DMS53 (cell line): Measurements from ENCODE around the gene MYD88.

ENCODE experiments used
- DNase-seq: peaks from one replicate; lab custom pipeline; 2025; lab: John Stamatoyannopoulos, UW

Gene MYD88

DNA sequence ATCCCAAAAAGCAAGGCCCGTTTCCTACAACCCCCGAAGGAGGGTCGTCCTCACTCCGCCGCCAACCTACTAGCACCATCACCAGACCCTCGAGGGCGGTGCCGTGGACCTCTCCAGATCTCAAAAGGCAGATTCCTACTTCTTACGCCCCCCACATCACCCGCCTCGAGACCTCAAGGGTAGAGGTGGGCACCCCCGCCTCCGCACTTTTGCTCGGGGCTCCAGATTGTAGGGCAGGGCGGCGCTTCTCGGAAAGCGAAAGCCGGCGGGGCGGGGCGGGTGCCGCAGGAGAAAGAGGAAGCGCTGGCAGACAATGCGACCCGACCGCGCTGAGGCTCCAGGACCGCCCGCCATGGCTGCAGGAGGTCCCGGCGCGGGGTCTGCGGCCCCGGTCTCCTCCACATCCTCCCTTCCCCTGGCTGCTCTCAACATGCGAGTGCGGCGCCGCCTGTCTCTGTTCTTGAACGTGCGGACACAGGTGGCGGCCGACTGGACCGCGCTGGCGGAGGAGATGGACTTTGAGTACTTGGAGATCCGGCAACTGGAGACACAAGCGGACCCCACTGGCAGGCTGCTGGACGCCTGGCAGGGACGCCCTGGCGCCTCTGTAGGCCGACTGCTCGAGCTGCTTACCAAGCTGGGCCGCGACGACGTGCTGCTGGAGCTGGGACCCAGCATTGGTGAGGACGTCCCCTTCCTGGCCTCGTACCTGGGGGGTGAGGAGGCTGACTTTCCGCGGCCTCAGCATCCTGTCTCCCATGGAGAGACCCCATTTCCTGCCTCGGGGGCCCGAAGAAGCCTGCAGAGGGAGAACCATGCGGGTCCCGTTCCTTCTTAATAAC lies at the start of gene MYD88:
TSS of gene MYD88 (plus strand) at position 313 of the 842 bp plus-strand sequence. CDS start at position 353, 40 bp downstream.
- peak; percentile 52 for DNase-seq

DNA sequence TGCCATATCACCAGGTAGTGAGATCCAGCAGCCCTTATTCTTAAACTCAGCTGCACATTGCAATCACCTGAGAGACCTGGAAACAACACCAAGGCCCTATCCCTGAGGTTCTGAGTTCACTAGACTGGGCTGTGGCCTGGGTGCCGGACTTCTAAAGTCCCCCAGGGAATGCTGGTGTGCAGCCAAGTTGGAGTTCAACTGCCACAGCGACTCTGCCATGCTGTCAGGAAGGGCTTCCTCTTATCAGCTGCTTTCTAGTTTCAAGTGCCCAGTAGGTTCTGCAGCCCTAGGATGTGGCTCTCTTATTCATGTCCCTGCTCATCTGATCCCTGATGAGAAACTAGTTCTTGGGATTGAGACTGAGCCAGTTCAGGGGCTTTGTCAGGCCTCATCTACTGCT lies 49.3 kb upstream of the MYD88 start:
- DNase-seq = no peak

DNA sequence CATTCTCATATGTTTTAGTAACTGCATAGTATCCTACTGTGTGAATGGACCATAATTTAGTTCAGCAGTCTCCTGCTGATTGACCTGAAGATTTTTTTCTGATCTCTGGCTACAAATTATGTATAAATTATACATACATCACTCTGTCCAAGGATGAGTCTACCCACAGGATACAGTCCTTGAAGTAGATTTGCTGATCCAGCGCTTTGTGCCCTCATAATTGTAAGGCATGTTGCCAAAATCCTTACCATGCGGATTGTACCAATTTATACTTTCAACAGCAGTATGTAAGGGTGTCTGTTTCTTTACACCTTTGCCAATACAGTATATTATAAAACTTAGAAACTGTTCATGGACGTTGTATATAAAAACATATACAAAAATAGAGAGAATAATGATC lies 48.0 kb upstream of the MYD88 start:
- DNase-seq = no peak

DNA sequence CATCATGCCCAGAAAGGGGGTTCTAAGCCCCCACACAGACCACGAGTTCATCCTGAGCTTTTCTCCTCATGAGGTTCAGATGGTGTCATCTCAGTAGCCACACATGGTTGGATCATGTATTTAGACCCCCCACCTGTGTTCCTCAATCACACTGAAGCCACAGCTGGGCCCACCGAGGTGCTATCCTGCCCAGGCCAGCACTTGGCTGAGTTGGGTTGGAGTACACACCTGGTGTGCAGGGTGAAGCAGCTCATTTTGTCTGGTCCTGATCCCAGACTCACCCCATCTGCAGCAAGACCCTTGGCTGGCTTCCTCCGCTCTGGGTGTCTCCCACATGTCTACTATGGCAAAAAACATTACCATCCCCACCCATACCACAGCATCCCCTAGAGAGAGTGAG lies 43.5 kb upstream of the MYD88 start:
- DNase-seq = no peak

DNA sequence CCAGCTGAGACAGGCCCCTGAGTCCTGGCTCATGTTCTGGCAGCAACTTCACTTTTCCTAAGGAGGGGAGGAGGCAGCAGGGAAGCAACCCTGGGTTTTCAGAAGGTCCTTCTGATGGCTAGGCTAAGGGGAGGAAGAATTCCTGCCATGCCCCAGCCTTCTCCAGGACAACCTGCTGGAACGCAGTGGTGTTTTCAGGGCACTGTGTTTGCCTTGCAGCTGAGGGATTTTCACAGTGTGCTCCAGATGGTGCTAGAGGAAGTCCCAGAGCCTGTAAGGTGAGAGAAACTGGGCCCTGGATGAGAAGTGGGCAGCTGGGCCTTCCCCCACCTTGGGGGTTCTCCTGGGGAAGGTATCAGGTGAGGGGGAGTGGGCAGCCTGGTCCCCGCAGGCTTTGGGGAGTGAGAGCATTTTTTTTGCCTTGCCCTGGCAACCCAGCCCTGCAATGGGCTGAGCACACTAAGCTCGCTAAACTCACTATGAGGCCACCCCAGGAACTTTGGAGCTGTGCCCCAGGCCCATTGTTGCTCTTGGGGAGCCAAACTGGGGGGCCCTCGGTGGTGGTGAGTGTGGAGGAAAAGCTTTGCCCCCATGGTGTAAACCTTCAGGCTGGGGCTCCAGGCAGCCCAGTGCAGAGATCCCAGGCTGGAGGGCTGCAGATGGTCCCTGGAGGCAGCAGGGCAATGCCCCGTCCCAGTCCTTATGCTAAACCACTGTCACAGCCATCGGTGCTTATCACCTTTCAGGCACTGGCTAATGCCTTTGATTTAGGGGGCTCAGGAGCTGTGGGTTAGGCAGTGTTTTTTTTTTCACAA lies 42.6 kb upstream of the MYD88 start:
- no peak for DNase-seq

DNA sequence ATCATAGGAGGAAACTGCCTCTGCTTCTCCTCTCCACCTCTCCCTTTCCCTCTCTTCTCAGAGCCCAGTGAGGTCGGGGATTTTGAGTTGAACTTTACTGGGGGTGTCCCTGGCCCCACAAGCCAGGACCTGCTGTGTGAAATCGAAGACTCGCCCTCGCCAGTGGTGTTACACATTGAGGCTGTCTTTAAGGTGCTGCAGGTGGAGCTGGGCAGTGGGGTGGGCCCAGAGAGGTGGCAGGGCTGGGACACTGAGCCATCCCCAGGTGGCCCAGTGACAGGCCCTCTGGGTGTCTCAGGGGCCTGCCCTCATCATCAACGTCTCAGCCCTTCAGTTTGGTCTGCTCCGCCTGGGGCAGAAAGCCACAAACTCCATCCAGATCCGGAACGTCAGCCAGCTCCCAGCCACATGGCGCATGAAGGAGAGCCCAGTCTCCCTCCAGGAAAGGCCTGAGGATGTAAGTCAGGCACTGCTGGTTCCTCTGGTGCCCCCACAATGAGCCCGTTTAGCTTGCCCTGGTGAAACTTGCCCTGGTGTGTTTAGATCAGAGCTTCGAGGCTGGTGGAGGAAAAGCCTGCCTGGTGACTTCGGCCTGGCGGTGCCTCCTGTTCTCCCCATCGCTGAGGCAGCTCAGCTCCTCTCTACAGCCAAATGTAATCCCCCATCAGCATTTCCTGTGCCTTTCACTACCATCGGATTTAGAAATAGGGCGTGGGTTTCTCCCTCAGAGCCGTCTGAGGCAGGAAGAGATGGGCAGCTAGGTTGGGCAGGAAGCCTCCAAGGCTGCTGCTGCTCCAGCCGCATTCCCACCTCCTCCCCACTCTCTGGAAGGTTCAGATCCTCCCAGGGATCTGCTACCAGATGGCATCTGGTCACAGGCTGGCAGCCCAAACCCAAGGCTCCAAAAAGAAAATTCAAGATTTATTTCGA lies 40.8 kb upstream of the MYD88 start:
- no peak for DNase-seq

DNA sequence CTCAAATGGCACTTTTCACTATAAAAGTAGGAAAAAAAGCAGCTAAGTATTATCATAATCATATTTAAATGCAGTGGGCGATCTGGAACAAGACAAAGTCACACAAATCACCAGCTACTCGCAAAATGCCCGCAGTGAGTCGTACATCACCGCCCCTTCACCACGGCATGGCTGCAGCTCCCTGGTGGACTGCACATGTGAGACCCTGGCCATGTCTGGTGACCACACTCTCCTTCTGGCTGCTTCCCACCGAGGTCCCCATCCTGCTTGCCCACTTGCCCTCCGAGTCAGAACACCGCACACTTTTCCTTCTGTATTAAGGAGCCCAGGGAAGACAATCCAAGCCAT lies 40.1 kb upstream of the MYD88 start:
- DNase-seq = no peak

DNA sequence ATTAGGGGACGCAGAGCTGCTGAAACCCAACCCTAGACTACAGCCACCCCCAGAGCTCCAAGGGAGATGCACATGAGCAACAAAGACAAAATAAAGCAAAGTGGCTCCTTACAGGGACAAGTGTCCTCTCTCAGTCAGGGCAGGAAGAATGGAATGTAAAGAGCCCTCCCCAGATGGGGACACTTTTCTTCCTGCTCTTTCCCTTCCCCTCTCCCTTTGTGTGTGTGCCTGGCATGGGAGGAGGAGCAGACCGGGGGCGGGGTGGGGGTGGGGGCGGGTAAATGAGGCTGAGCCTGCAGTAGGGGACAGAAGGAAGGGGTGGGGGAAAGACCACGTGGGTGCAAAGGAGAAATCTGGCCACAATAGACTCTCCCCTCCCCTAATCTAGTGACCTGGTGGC lies 38.9 kb upstream of the MYD88 start:
- no peak for DNase-seq

DNA sequence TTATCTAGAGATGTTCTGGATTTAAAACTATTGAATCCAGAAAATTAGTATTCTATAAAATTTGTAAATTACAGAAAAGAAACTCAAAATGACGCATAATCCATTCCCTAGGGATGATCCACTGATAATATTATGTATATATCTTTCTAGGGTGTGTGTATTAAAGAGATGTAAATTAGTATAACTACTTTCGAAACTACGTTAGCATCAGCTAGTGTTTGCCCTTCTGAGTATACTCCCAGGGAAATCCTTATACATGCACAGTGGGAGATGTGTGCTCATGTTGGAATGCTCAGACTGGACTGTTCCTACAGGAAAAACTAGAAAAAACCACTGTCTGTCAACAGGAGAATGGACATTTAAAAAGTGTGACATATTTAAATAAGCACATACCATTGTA lies 38.0 kb upstream of the MYD88 start:
- no peak for DNase-seq

DNA sequence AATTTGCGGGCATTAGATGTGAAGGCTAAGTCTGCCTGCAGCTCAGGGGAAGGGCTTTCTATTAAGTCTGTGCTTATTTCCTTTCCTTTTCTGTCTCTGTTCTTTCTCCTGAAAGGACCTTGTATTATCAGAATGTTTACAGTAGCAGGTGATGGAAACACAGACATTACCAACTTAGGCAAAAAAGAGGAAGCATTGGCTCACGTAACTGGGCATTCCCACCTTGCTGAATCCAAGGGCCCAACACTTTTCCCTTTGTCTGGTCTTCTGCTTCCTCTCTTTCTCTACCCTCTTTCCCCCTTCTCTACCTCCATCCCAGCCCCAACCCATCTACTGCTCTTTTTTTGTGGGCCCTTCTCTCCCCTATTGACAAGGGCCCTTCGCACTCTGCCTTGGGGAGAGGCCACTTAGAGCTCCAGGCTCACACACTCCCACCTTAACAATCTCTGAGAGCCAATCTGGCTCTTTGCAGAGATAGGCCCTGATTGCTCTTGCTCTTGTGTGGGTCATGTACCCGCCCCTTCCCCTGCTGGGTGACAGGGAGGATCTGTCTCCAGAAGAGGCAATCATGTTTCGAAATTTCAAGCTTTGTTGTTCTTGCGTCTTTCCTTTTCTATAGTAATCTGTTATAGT lies 36.5 kb upstream of the MYD88 start:
- DNase-seq = no peak

DNA sequence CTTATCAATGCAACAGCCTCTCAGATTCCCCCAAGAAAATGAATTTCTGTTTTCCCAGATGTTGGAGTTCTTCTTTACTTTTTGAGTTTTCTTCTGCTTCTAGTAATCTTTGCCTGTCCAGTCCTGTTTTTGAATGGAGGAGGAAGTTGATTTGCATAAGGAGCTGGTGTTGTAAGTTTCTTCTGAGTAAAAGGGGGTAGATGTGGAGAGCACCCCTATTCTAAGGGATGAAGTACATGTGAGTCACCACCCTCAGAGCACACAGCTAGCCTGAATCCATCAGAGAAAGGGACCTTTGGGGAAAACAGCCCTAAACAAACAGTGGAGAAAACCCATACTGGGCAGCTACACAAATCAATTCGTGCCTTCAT lies 36.0 kb upstream of the MYD88 start:
- no peak for DNase-seq

DNA sequence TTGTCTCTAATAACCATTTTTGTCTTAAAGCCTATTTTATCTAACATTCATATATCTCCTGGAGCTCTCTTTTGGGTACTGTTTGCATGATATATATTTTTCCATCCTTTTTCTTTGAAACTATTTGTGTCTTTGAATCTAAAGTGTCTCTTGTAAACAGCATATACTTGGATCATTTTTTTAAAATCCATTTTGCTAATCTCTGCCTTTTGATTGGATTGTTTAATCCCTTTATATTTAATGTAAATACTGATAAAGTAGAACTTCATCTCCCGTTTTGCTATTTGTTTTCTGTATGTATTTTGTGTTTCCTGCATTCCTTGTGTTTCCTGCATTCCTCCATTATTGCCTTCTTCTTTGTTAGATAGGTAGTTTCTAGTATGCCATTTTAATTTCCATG lies 32.9 kb upstream of the MYD88 start:
- DNase-seq = no peak

DNA sequence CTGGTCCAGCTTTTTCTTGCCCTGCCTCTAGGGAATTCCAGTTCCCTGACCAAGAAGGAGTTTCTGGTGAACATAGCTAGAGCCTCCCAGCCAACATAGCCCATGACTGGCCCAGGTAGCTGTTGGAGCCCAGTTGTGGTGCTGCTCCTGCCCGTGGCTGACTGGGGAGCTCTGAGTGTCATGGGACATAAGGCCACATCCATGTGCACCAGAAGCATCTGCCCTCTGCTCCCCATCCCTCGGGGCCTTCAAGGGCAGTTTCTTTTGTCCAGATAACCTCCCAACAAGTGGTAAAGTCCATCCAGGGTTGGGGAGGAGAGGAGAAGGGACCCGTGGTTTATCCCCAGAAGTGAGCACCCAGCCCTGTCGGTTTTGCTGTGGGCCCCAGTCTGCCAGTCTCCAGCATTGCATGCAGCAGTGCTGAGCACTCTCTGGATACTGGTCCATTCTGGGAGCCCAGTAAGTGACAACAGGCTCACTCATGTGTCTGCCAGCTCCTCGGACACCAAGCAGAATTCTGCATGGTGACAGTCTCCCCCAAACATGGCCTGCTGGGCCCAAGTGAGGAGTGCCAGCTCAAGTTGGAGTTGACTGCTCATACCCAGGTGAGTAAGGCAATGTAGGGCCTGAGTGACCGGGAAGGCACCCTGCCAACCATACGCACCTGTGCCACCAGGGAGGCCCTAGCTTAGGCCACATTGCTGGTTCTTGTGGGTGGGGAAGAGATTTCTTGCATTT lies 30.4 kb upstream of the MYD88 start:
- no peak for DNase-seq

DNA sequence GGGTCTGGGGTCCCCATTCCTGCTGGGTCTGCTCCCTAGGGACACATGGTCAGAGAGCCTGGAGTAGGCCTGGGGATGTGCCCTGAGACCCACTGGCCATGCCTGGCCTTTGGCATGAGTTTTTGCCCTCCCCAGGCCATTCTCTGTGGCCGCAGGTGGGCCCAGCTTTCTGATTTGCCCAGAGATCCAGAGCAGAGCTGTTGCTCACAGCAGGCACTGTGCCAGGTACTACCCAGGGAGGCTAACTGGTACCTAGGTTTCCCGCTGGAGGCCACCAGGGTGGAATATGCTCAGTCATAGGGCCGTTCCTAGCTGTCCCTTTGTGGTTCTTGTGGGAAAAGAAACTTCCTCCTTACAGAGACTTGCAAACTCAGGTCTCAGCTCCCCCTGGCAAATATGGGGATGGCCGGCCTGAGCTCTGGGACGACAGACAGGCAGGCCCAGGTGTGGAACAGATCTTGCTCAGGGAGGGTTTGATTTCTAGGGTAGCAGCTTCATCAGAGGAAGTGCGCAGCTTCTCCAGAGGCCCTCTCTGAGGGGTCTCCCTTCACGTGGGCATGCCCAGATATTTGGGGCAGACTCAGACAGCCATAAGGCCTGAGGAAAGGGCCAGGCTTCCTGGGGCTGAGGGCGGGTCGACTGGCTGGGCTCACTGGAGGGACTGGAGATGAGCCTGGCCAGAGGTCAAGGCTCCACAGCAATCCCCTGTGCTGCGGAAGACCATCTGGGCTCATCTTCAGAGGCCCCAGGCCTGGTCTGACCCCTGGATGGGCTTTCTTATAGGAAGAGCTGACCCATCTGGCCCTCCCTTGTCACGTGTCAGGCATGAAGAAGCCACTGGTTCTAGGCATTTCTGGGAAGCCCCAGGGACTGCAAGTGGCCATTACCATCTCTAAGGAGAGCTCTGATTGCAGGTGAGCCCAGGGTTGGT lies 29.5 kb upstream of the MYD88 start:
- DNase-seq = no peak

DNA sequence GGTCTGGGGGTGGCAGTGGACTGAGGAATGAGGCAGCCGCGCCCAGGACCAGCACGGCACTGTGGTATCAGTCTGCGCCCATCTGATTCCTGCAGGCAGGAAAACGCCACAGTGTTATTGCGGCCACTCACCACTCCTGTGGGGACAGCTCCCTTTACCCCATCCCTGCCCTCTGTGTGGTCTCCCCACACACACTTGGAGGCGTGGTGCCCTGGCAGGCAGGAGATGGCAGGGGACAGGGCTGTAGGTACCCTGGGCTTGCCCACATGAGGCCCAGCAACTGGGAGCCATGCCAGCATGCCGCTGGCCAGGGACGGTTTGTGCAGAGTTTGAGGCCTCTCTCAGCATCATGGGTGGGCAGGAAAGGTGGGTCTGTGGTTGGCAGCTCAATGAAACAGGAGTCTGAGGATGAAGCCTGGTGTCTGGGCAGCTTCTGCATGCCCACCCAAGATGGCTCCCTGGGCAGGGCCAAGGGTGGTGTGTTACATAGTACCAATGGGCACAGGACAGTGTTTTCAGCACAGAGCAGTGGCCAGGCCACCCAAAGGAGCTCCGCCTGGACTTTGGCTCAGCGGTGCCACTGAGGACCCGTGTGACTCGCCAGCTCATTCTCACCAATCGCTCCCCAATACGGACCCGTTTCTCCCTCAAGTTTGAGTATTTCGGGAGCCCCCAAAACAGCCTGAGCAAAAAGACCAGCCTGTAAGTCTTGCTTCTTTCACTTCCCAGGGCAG lies 28.7 kb upstream of the MYD88 start:
- no peak for DNase-seq

DNA sequence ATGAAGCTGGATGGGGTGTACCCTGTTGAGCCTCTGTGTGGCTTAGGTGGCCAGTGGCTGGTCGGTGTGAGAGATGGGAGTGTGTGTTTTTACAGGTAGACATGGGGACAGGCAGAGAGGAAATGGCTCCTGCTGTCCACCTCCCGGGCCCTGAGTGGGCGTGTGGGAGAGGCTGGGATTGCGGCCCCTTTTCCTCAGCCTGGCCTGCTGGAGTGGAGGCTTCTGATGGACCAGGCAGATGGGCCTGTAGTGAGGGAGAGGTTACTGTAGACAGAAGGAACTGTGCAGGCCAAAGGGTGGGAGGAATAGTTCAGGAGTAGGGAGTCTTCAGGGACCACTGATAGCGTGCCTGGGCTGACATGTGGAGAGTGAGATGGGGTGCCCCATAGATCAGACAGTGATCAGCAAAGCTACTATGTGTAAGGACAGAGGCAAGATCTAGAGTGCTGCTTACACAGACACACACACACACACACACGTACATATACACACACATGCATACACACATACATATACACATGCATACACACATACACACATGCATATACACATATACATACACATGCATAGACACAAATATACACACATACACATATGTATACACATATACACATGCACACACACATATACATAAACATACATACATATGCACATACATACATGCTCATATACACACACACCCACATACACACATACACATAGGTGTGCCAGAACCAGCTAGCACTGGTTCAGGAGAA lies 28.0 kb upstream of the MYD88 start:
- DNase-seq = no peak

DNA sequence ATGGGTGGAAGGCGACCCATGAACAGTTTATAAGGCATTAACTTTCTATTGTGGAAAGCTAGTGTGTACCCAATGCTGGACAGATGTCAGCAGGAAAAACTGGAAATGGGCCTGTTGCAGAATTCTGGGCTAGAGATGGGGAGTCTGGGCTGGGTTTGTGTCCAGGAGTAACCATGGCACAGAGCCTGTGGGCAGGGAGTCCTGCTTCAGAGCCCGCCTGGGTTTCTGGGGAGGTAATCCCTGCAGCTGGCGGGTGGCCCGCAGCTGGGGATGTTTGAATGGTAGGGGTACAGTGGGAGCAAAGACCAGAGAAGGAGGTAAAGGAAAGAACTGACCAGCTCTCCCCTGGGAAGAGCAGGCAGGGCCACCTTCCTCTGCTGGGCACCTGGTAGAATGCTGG lies 27.3 kb upstream of the MYD88 start:
- no peak for DNase-seq

DNA sequence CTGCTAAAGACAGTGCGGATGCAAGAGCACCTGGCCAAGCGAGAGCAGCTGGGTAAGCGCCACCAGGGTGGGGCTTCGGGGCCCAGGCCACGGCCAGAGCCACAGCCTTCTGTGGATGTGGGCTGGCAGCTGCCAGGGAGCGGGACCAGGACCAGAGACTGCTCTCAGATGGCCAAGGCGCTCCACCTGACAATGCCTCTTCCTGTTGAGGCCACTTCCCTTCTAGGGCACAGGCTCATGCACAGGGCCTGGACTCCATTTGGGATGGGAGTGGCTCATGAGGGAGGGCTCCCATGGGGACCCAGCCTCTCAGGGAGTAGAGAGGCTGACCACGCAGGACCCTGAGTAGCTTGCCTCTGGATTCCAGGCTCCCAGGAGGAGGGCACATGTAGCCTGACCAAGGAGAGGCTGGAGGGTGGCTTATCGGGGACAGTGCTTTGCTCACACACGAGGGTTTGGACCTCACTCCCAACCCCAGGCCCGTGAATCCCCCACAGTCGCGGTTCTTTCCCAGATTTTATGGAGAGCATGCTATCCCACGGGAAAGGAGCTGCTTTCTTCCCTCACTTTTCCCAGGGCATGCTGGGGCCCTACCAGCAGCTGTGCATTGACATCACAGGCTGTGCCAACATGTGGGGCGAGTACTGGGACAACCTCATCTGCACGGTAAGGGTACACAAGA lies 26.6 kb upstream of the MYD88 start:
- DNase-seq = no peak
